Measurements from ENCODE around the gene KIAA1217.

The KIAA1217 gene

DNA sequence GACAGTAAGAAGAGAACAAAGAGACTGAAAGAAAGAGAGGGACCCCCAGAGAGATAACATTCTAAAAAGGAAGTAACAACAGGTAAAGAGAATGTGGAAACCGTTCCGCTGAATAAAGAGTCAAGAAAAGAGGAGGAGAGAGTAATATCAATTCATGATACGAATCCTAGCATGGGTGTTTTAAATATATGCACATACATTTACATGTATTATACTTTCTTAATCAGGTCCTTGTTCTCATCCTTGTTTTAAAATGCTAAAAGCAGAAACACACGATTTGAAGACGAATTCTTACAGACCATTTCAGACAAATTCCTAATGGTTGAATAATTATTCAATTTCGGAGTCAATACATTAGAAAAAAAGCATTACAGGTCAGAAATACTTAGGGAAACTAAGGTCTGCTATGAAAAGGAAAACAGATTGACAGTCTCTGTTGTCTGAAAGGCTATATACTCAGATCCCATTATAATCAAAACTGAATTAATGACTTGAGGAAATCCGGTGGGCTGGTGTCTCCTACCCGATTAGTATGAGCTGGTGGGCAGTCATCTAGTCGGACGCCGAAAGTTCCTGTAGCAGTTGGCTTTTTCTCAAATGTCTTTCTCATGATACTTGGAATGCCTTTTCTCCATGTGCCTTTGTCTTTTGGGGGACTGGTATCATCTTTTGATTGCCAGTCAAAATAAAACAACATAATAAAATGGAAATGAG is 387.4 kb downstream of the KIAA1217 start:
- no peak for DNase-seq (ENCODE audit: low read depth)

DNA sequence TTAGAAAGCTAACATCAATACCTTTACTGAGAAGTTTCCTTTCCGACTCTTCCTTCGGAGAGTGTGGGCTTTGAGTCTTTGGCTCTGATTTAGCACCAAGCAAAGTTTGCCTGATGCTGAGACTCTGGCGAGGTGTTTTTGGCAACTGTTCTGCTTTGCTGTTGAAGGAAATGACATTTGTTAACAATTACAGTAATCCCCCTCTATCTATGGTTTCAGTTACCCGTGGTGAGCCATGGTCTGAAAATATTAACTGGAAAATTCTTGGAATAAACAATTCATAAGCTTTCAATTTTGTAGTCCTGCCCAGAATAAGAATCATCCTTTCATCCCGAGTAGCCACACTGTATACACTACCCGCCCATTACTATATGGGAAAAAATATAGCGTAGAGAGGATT is 388.5 kb downstream of the KIAA1217 start:
- no peak for DNase-seq (ENCODE audit: low read depth)
